Pancreas (tissue), 10 donors: Measurements from ENCODE around the gene CNTNAP5. TPM values are rescaled to one million over a fixed set of nuclear protein-coding genes. Genes with fewer than 3 reads are reported as not detected.

Source experiments
- ATAC-seq, 4 donors: fragments of 200-7000 bp; cut with Tn5 transposase; one replicate each; pipeline versions ENCODE4 v1.8.0 to v1.9.1; 2020; ENCODE audit warnings: mild to moderate bottlenecking in 4 of 4, moderate library complexity in 4 of 4
- DNase-seq, 6 donors: peaks; one replicate each; pipeline ENCODE4 v3.0.0-alpha.2; 2020
- FAIRE-seq: peaks from 2 replicates; lab custom pipeline; 2012; peaks lifted over from hg19 to GRCh38; lab: Jason Lieb, UNC
- H3K27ac ChIP-seq, 4 donors: fragments of 200-600 bp; sonication (generic); 1 replicate in 3 of 4; 2 replicates in 1 of 4; pipeline versions ENCODE4 v1.5.0 to v1.8.0; 2020
- H3K27me3 ChIP-seq, 4 donors: fragments of 200-600 bp; one replicate each; pipeline ENCODE4 v1.8.0; 2021
- H3K36me3 ChIP-seq, 3 donors: fragments of 200-600 bp; sonication (generic) in 1 of 3; one replicate each; pipeline versions ENCODE4 v1.5.0 to v1.8.0; 2020 to 2021
- H3K4me1 ChIP-seq, 3 donors: fragments of 200-600 bp; one replicate each; pipeline ENCODE4 v1.8.0; 2021
- H3K4me3 ChIP-seq, 4 donors: fragments of 200-600 bp; sonication (generic) in 2 of 4; one replicate each; pipeline versions ENCODE4 v1.5.0 to v1.8.0; 2020 to 2021
- H3K9me3 ChIP-seq, 4 donors: fragments of 200-600 bp; one replicate each; pipeline ENCODE4 v1.8.0; 2021
- WGBS, 2 donors: extraction: QIAGEN DNeasy Blood & Tissue Kit; methylation state at CpG; one replicate each; pipeline ENCODE4 v1.1.7; 2013; 5-methylcytosine and 5-hydroxymethylcytosine counted together
- intact Hi-C, 3 donors: fragments of 100-400 bp; cut with DNase I; formaldehyde crosslinking; loops; one replicate each; pipeline versions ENCODE4 v1.11.1 to v1.14.2; 2022
- polyA plus RNA-seq, 2 donors: library from polyadenylated mRNA; stranded (reverse); fragments of 200-250 nt; gene quantifications; one replicate each; pipeline ENCODE4 v1.2.3, GENCODE V29; 2013
- total RNA-seq, 6 donors: library from RNA; stranded (reverse); fragmentation: NEBNext Ultra II Directional in 4 of 6; extraction: Animal tissue kit (Norgen Biotek cat#: 25700) in 4 of 6; gene quantifications; one replicate each; pipeline versions ENCODE4 v1.2.1 to v1.2.4, GENCODE V29; 2021 to 2023
- TF ChIP-seq, protein P1 (sequence below), 4 donors: fragments of 200-600 bp; sonication (generic) in 3 of 4; IDR thresholded peaks; one replicate each; pipeline versions ENCODE4 v1.5.0 to v1.8.0; 2021; ENCODE audit warnings: antibody characterized with exemption in 4 of 4
- donor health status: healthy with polysubstance abuse.
- donor health status: DM: no; HTN: no; CAD: no; lungs with moderate emphysema.
- donor health status: DM: no; HTN: no; CAD: no.
- donor health status: control.
- donor health status: control.
- donor health status: Bipolar disorder and iron deficiency.
- donor health status: DM: yes; HTN: yes; CAD: no.
- donor health status: DM: no; HTN: no; CAD: no.
- donor health status: DM: no; HTN: no; CAD: no.
- donor health status: DM: yes; HTN: yes; CAD: no.

CNTNAP5 gene
- total and polyA plus RNA-seq, 8 donors, result 0.05 to 0.43 (median 0.12) TPM

DNA sequence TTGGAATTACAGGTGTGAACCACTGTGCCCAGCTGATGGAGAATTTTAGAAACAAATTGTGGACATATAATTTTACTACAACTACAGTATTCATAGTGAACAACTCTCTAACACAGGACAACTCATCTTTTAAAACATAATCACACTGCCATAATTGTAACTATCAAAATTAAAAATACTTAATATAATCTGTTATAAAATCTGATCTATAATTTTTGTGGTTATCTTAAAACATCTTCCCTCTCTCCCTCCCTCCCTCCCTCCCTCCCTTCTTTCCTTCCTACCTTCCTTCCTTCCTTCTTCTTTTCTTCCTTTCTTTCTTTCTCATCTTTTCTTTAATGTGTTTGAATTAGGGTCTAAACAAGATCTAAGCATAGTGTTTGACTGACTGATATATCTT, 577.7 kb downstream of the CNTNAP5 start:
- TF ChIP-seq, protein P1, sequence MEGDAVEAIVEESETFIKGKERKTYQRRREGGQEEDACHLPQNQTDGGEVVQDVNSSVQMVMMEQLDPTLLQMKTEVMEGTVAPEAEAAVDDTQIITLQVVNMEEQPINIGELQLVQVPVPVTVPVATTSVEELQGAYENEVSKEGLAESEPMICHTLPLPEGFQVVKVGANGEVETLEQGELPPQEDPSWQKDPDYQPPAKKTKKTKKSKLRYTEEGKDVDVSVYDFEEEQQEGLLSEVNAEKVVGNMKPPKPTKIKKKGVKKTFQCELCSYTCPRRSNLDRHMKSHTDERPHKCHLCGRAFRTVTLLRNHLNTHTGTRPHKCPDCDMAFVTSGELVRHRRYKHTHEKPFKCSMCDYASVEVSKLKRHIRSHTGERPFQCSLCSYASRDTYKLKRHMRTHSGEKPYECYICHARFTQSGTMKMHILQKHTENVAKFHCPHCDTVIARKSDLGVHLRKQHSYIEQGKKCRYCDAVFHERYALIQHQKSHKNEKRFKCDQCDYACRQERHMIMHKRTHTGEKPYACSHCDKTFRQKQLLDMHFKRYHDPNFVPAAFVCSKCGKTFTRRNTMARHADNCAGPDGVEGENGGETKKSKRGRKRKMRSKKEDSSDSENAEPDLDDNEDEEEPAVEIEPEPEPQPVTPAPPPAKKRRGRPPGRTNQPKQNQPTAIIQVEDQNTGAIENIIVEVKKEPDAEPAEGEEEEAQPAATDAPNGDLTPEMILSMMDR (IDR thresholded peaks at IDR 0.05), result no peak
- Histone ChIP-seq H3K4me1 (no peaks in the 10 kb centered on the region), H3K36me3 (no peaks in the 10 kb centered on the region), H3K27ac (no peak overlapping the region), H3K27me3 (no peaks in the 10 kb centered on the region), H3K9me3 (no peaks in the 10 kb centered on the region), H3K4me3 (no peak overlapping the region)
- intact Hi-C loops, result no loop called here
- no peak for DNase-seq
- no peak for ATAC-seq
- FAIRE-seq, result no peak

DNA sequence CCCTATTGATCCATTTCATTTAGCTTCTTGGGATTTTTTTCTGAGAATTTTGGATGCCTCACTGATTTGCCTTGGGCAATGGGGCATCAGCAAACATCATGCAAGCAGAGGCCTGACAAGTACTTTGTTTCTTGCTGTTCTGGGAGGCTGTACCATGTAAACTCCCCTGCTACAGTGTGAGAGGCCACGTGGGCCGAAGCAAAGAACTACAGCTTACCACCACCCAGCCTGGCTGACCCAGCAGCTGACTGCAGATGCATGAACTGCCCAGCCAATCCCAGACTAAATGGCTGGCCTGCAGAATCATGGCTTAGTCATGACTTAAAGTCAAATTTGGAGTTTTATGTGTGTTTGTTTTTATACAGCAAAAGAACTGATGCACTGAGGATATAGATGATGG, 579.9 kb downstream of the CNTNAP5 start:
- no peak for ATAC-seq

DNA sequence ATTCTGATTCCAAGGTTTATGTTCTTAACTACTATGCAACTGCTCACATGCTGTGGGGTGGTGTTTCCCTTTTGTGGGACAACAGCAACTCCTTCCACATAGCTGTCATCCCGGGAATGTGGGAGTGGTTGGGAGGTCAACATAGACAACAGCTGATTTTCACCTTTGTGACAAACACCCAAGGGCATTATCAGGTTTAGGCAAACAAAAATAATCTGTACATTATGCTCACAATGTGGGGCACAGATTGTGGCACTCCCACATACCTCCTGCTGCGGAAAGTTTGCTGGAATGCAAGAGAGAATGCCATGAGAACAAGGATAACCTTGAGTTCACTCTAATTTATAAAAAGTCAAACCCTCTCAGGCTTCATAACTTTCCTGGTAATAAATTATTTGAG, 582.6 kb downstream of the CNTNAP5 start:
- Histone ChIP-seq H3K27me3 (no peaks in the 10 kb centered on the region), H3K9me3 (no peaks in the 10 kb centered on the region), H3K27ac (no peak overlapping the region), H3K4me3 (no peak overlapping the region), H3K4me1 (no peaks in the 10 kb centered on the region), H3K36me3 (no peaks in the 10 kb centered on the region)
- TF ChIP-seq, protein P1 (IDR thresholded peaks at IDR 0.05), result no peak
- ATAC-seq (peak in 2 of 4 donors; percentile 12 to 51), FAIRE-seq (no peak), DNase-seq (no peak)
- intact Hi-C loops, result no loop called here
- WGBS, 2 donors, result 14 to 15% methylated on average over 2 of the region's 2 CpGs

More for the DNA sequence above, 579.9 kb downstream of the CNTNAP5 start:
- no peaks in the 10 kb centered on the region for H3K36me3 ChIP-seq
- H3K27ac ChIP-seq, result no peak overlapping the region
- TF ChIP-seq, protein P1 (IDR thresholded peaks at IDR 0.05), result no peak
- H3K4me3 ChIP-seq, result no peak overlapping the region
- no peaks in the 10 kb centered on the region for H3K27me3 ChIP-seq
- intact Hi-C loops, result no loop called here
- 59 to 78% methylated on average over 2 of the region's 2 CpGs for WGBS, 2 donors
- FAIRE-seq, result no peak
- no peak for DNase-seq
- no peaks in the 10 kb centered on the region for H3K9me3 ChIP-seq
- no peaks in the 10 kb centered on the region for H3K4me1 ChIP-seq

DNA sequence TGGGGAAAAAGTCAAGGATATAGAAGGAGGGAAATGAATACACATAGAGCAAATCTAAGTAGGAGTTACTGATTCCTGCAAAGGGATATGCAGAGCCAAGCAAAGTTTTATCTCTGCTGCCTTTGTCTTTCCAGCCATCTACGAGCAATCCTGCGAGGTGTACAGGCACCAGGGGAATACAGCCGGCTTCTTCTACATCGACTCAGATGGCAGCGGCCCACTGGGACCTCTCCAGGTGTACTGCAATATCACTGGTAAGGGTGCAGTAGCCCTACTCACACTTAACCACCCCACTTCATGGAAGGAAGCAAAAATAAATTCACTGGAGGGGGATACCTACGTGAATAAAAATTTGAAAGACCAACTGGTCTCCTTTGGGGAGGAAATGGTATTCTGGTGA, 584.6 kb downstream of the CNTNAP5 start:
- 63 to 73% methylated on average over 6 of the region's 6 CpGs for WGBS, 2 donors
- H3K36me3 ChIP-seq, result no peaks in the 10 kb centered on the region
- DNase-seq (no peak), FAIRE-seq (no peak), ATAC-seq (no peak)
- no peak overlapping the region for H3K27ac ChIP-seq
- intact Hi-C loops, result no loop called here
- H3K27me3 ChIP-seq, result no peaks in the 10 kb centered on the region
- H3K4me3 ChIP-seq, result no peak overlapping the region
- H3K4me1 ChIP-seq, result no peaks in the 10 kb centered on the region
- TF ChIP-seq, protein P1 (IDR thresholded peaks at IDR 0.05), result no peak
- H3K9me3 ChIP-seq, result no peaks in the 10 kb centered on the region

DNA sequence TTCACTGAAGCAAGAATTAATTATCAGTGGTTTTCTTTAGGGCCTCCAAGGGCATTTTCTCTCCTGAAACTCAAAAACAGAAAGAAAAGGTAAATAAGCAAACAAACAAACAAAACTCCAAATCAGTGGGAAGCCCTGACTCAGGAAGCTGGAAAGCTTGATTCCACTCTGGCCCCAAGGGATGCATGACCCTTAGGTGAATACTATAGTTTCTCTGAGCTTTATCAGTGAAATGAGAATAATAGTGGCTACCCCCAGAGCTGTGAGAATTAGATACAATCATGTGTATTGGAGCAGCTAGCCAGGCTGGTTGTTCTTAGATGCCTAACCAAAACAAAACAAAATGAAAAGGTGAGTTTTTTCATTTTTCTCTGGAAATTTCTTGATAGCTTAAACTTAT, 585.1 kb downstream of the CNTNAP5 start:
- no peak overlapping the region for H3K27ac ChIP-seq
- no peaks in the 10 kb centered on the region for H3K9me3 ChIP-seq
- DNase-seq (no peak), FAIRE-seq (no peak), ATAC-seq (no peak)
- no peak overlapping the region for H3K4me3 ChIP-seq
- H3K36me3 ChIP-seq, result no peaks in the 10 kb centered on the region
- TF ChIP-seq, protein P1 (IDR thresholded peaks at IDR 0.05), result no peak
- intact Hi-C loops, result no loop called here
- H3K27me3 ChIP-seq, result no peaks in the 10 kb centered on the region
- H3K4me1 ChIP-seq, result no peaks in the 10 kb centered on the region
